MCF 10A (cell line): ENCODE results near the gene BCAR3. TPM values are rescaled to one million over a fixed set of nuclear protein-coding genes. Genes with fewer than 3 reads are reported as not detected.

Source experiments
- BruUV-seq: library from RNA; stranded (reverse); fragments of 400-500 nt; replicated peaks from 2 replicates; lab custom pipeline; 2021; lab: Mats Ljungman, UMichigan
- CTCF ChIA-PET: fragments of 300-600 bp; sonication (Branson Sonifier 250); formaldehyde crosslinking; extraction: SDS; loops from one replicate; lab custom pipeline; 2021; ENCODE audit warnings: antibody characterized with exemption, inconsistent platforms; lab: Yijun Ruan, JAX
- POLR2A ChIA-PET: fragments of 300-600, 350-650 bp; sonication (Branson Sonifier 250); formaldehyde crosslinking; extraction: SDS; loops from one replicate; lab custom pipeline; 2020; ENCODE audit warnings: antibody characterized with exemption, inconsistent platforms; lab: Yijun Ruan, JAX
- DNase-seq: peaks from one replicate; pipeline ENCODE4 v3.0.0-alpha.2; 2018; ENCODE audit not compliant: unreplicated experiment
- H3K27ac Mint-ChIP-seq: one replicate; pipeline ENCODE4 v1.8.0; 2022; ENCODE audit warnings: mild to moderate bottlenecking, low read depth, mixed read lengths; ENCODE audit not compliant: unreplicated experiment
- H3K27me3 Mint-ChIP-seq: one replicate; pipeline ENCODE4 v1.8.0; 2022; ENCODE audit warnings: mixed read lengths; ENCODE audit not compliant: insufficient read depth, unreplicated experiment
- H3K36me3 Mint-ChIP-seq: one replicate; pipeline ENCODE4 v1.8.0; 2022; ENCODE audit warnings: mild to moderate bottlenecking, moderate library complexity, mixed read lengths; ENCODE audit not compliant: insufficient read depth, unreplicated experiment
- H3K4me1 Mint-ChIP-seq: one replicate; pipeline ENCODE4 v1.8.0; 2022; ENCODE audit warnings: mixed read lengths; ENCODE audit not compliant: insufficient read depth, unreplicated experiment
- H3K4me3 Mint-ChIP-seq: one replicate; pipeline ENCODE4 v1.8.0; 2022; ENCODE audit warnings: mild to moderate bottlenecking, moderate library complexity, mixed read lengths; ENCODE audit not compliant: unreplicated experiment
- H3K9me3 Mint-ChIP-seq: one replicate; pipeline ENCODE4 v1.8.0; 2022; ENCODE audit warnings: mixed read lengths; ENCODE audit not compliant: unreplicated experiment
- CTCF ChIP-seq: fragments of 200-600 bp; IDR thresholded peaks from one replicate; pipeline ENCODE4 v1.8.0; 2022; ENCODE audit warnings: antibody characterized with exemption, mild to moderate bottlenecking; ENCODE audit not compliant: unreplicated experiment
- intact Hi-C: fragments of 100-400 bp; cut with micrococcal nuclease; formaldehyde crosslinking; loops from 2 replicates; pipeline ENCODE4 v1.14.1; 2022
- total RNA-seq: library from RNA; stranded (reverse); gene quantifications from 2 replicates; pipeline ENCODE4 v1.2.3, GENCODE V29; 2022

Gene BCAR3
- total RNA-seq, 1 experiment from 2014 or later = 130 TPM

GRCh38 chr1:93571623-93572310 is 109.9 kb downstream of the BCAR3 start:
- H3K36me3 Mint-ChIP-seq = peaks cover 99% of the 10 kb centered on the region
- H3K27me3 Mint-ChIP-seq = no peaks in the 10 kb centered on the region
- no peak for TF ChIP-seq CTCF
- ChIA-PET POLR2A (interaction anchor here (1.4 kb wide), 1 partner anchor 22 kb away, joined by 3 read pairs; no protein-coding TSS in a partner anchor), CTCF (interaction anchor here (0.6 to 0.7 kb wide), 2 partner anchors 31 to 42 kb away, joined by 3 read pairs; no protein-coding TSS in a partner anchor)
- peaks cover 15% of the 10 kb centered on the region for H3K4me1 Mint-ChIP-seq
- peak overlapping the region; percentile 35 for H3K27ac Mint-ChIP-seq
- no peaks in the 10 kb centered on the region for H3K9me3 Mint-ChIP-seq
- no peak for DNase-seq
- intact Hi-C loops = no loop called here
- no TSS peak for BruUV-seq
- H3K4me3 Mint-ChIP-seq = no peak overlapping the region

GRCh38 chr1:93569489-93569888 is 112.1 kb downstream of the BCAR3 start:
- H3K36me3 Mint-ChIP-seq = peaks cover 99% of the 10 kb centered on the region
- no peaks in the 10 kb centered on the region for H3K27me3 Mint-ChIP-seq
- H3K4me3 Mint-ChIP-seq = no peak overlapping the region
- H3K4me1 Mint-ChIP-seq = peaks cover 15% of the 10 kb centered on the region
- DNase-seq = no peak
- peak overlapping the region; percentile 54 for H3K27ac Mint-ChIP-seq
- POLR2A ChIA-PET = interaction anchor here (2.1 to 4.0 kb wide), 4 partner anchors 7 to 244 kb away, joined by 8 to 11 read pairs (median 10); no protein-coding TSS in a partner anchor
- no peak for TF ChIP-seq CTCF
- CTCF ChIA-PET = interaction anchor here (0.7 to 2.1 kb wide), 6 partner anchors 12 to 275 kb away, joined by 3 to 6 read pairs (median 4); no protein-coding TSS in a partner anchor
- intact Hi-C loops = loop anchor here (10.0 kb wide), 1 partner anchor 265 kb away; no protein-coding TSS in a partner anchor
- H3K9me3 Mint-ChIP-seq = no peaks in the 10 kb centered on the region
- no TSS peak for BruUV-seq

GRCh38 chr1:93567255-93567918 is 114.2 kb downstream of the BCAR3 start:
- H3K9me3 Mint-ChIP-seq = no peaks in the 10 kb centered on the region
- peaks cover 99% of the 10 kb centered on the region for H3K36me3 Mint-ChIP-seq
- H3K4me3 Mint-ChIP-seq = no peak overlapping the region
- H3K4me1 Mint-ChIP-seq = peaks cover 9% of the 10 kb centered on the region
- peak overlapping the region; percentile 73 for H3K27ac Mint-ChIP-seq
- ChIA-PET CTCF (interaction anchor here (0.7 to 1.4 kb wide), 4 partner anchors 9 to 224 kb away, joined by 3 to 4 read pairs (median 4); no protein-coding TSS in a partner anchor), POLR2A (interaction anchor here (0.6 to 4.0 kb wide), 7 partner anchors 9 to 246 kb away, joined by 3 to 11 read pairs (median 7); no protein-coding TSS in a partner anchor)
- TF ChIP-seq CTCF = no peak
- no TSS peak for BruUV-seq
- H3K27me3 Mint-ChIP-seq = no peaks in the 10 kb centered on the region
- intact Hi-C loops = loop anchor here (10.0 kb wide), 1 partner anchor 263 kb away; no protein-coding TSS in a partner anchor
- DNase-seq = peak; percentile 48

GRCh38 chr1:93566227-93566626 is 115.4 kb downstream of the BCAR3 start:
- Mint-ChIP-seq H3K27me3 (no peaks in the 10 kb centered on the region), H3K27ac (peak overlapping the region; percentile 73), H3K4me3 (no peak overlapping the region), H3K9me3 (no peaks in the 10 kb centered on the region), H3K4me1 (peaks cover 9% of the 10 kb centered on the region), H3K36me3 (peaks cover 99% of the 10 kb centered on the region)
- no TSS peak for BruUV-seq
- DNase-seq = no peak
- no peak for TF ChIP-seq CTCF
- ChIA-PET CTCF (interaction anchor here (0.8 to 1.1 kb wide), 2 partner anchors 119 to 152 kb away, joined by 3 to 4 read pairs; no protein-coding TSS in a partner anchor), POLR2A (interaction anchor here (3.2 kb wide), 1 partner anchor 10 kb away, joined by 11 read pairs; no protein-coding TSS in a partner anchor)
- intact Hi-C loops = loop anchor here (10.0 kb wide), 1 partner anchor 261 kb away; no protein-coding TSS in a partner anchor
